HepG2 (cell line): Measurements from ENCODE around the gene B3GNT9. TPM values are rescaled to one million over a fixed set of nuclear protein-coding genes. Genes with fewer than 3 reads are reported as not detected.

ENCODE experiments used
- ATF7 ChIP-seq, 2 experiments: fragments of 450-650 bp in 1 of 2; sonication (generic) in 1 of 2; formaldehyde crosslinking in 1 of 2; IDR thresholded peaks; 2 replicates each; pipeline versions ENCODE4 v1.4.0 to v1.6.1; 2016 to 2020; ENCODE audit warnings: antibody characterized with exemption in 1 of 2, mild to moderate bottlenecking in 1 of 2, missing genetic modification reagents in 1 of 2
- ATM ChIP-seq: fragments of 450-650 bp; IDR thresholded peaks from 2 replicates; pipeline ENCODE4 v1.7.1; 2017; ENCODE audit warnings: mild to moderate bottlenecking, borderline replicate concordance
- BHLHE40 ChIP-seq: IDR thresholded peaks from 2 replicates; pipeline ENCODE4 v1.6.1; 2011; ENCODE audit warnings: low read length, improper control_type of control experiment
- DR1 ChIP-seq: sonication (generic); formaldehyde crosslinking; IDR thresholded peaks from 2 replicates; pipeline ENCODE4 v1.8.0; 2021; ENCODE audit warnings: mild to moderate bottlenecking, missing genetic modification reagents, inconsistent platforms
- FOXP1 ChIP-seq, 2 experiments: fragments of 450-650 bp in 1 of 2; IDR thresholded peaks; 2 replicates each; pipeline ENCODE4 v1.6.1; 2017 to 2018; ENCODE audit warnings: antibody characterized with exemption in 1 of 2
- GRHL1 ChIP-seq: sonication (generic); formaldehyde crosslinking; conservative IDR thresholded peaks from 2 replicates; pipeline ENCODE4 v1.8.0; 2022; ENCODE audit warnings: missing genetic modification reagents
- IKZF4 ChIP-seq: sonication (generic); formaldehyde crosslinking; IDR thresholded peaks from 2 replicates; pipeline ENCODE4 v1.5.1; 2020; ENCODE audit warnings: borderline replicate concordance, mild to moderate bottlenecking, low read depth, missing genetic modification reagents; ENCODE audit errors: not compliant biosample characterization
- KLF15 ChIP-seq: sonication (generic); formaldehyde crosslinking; IDR thresholded peaks from 2 replicates; pipeline ENCODE4 v1.8.1; 2023; ENCODE audit warnings: borderline replicate concordance, mild to moderate bottlenecking, inconsistent platforms, missing genetic modification reagents, mixed read lengths
- SNAI1 ChIP-seq: sonication (generic); formaldehyde crosslinking; IDR thresholded peaks from 2 replicates; pipeline ENCODE4 v1.5.0; 2020; ENCODE audit warnings: mild to moderate bottlenecking, missing genetic modification reagents, borderline replicate concordance
- SOX6 ChIP-seq, 2 experiments: fragments of 450-650 bp in 1 of 2; sonication (generic) in 1 of 2; formaldehyde crosslinking in 1 of 2; IDR thresholded peaks; 2 replicates each; pipeline versions ENCODE4 v1.4.0 to v1.6.1; 2017 to 2020; ENCODE audit warnings: antibody characterized with exemption in 1 of 2, mild to moderate bottlenecking in 1 of 2, missing genetic modification reagents in 1 of 2
- TMF1 ChIP-seq: sonication (generic); formaldehyde crosslinking; IDR thresholded peaks from 2 replicates; pipeline ENCODE4 v1.8.1; 2022; ENCODE audit warnings: low read depth, missing genetic modification reagents
- TOE1 ChIP-seq: sonication (generic); formaldehyde crosslinking; IDR thresholded peaks from 2 replicates; pipeline ENCODE4 v1.4.0; 2020; ENCODE audit warnings: mild to moderate bottlenecking, missing genetic modification reagents
- TRAFD1 ChIP-seq: sonication (generic); formaldehyde crosslinking; IDR thresholded peaks from 2 replicates; pipeline ENCODE4 v1.5.1; 2020; ENCODE audit warnings: missing genetic modification reagents, mild to moderate bottlenecking, borderline replicate concordance
- TRIM24 ChIP-seq: sonication (generic); formaldehyde crosslinking; IDR thresholded peaks from 2 replicates; pipeline ENCODE4 v1.8.0; 2022; ENCODE audit warnings: mild to moderate bottlenecking, missing genetic modification reagents
- ZFP91 ChIP-seq: sonication (generic); formaldehyde crosslinking; IDR thresholded peaks from 2 replicates; pipeline ENCODE4 v1.9.0; 2022; ENCODE audit warnings: missing genetic modification reagents, mild to moderate bottlenecking, borderline replicate concordance
- ZNF496 ChIP-seq: sonication (generic); formaldehyde crosslinking; IDR thresholded peaks from 2 replicates; pipeline ENCODE4 v1.8.1; 2023; ENCODE audit warnings: mild to moderate bottlenecking, moderate library complexity, missing genetic modification reagents; ENCODE audit not compliant: insufficient replicate concordance
- ZNF713 ChIP-seq: sonication (generic); formaldehyde crosslinking; IDR thresholded peaks from 2 replicates; pipeline ENCODE4 v1.4.0; 2020; ENCODE audit warnings: mild to moderate bottlenecking, missing genetic modification reagents
- ZNF737 ChIP-seq: sonication (generic); formaldehyde crosslinking; IDR thresholded peaks from 2 replicates; pipeline ENCODE4 v1.5.0; 2020; ENCODE audit warnings: missing genetic modification reagents, mild to moderate bottlenecking, borderline replicate concordance
- ZNF782 ChIP-seq: sonication (generic); formaldehyde crosslinking; IDR thresholded peaks from 2 replicates; pipeline ENCODE4 v1.4.0; 2020; ENCODE audit warnings: missing genetic modification reagents, mild to moderate bottlenecking, borderline replicate concordance
- polyA plus RNA-seq, 8 experiments: library from polyadenylated mRNA; depleted of rRNA in 3 of 8; stranded (reverse) in 7 of 8; unstranded in 1 of 8; fragments of >200 nt; fragmentation: Illumina TruSeq in 4 of 8; extraction: Trizol in 4 of 8; gene quantifications; 2 replicates each; pipeline versions ENCODE4 v1.2.1 to v1.2.3, GENCODE V29; 2011 to 2016; ENCODE audit warnings: low read depth in 4 of 8, missing spikeins in 1 of 8, mixed read lengths in 1 of 8; ENCODE audit not compliant: insufficient read depth in 1 of 8
- total RNA-seq, 5 experiments: library from RNA; depleted of rRNA; stranded (reverse); fragments of >200 nt; fragmentation: Illumina TruSeq; extraction: Trizol; gene quantifications; 2 replicates each; pipeline ENCODE4 v1.2.3, GENCODE V29; 2016; ENCODE audit warnings: low read depth in 1 of 5
- TF ChIP-seq, protein P1 (sequence below): sonication (generic); formaldehyde crosslinking; IDR thresholded peaks from 2 replicates; pipeline ENCODE4 v1.4.0; 2020; ENCODE audit warnings: mild to moderate bottlenecking, missing genetic modification reagents

Gene B3GNT9
- total and polyA plus RNA-seq, 2 of the 13 experiments (the other 11 are each of a cell fraction or from before 2014, with no cell fraction given), result 1.5 to 3.1 TPM

DNA sequence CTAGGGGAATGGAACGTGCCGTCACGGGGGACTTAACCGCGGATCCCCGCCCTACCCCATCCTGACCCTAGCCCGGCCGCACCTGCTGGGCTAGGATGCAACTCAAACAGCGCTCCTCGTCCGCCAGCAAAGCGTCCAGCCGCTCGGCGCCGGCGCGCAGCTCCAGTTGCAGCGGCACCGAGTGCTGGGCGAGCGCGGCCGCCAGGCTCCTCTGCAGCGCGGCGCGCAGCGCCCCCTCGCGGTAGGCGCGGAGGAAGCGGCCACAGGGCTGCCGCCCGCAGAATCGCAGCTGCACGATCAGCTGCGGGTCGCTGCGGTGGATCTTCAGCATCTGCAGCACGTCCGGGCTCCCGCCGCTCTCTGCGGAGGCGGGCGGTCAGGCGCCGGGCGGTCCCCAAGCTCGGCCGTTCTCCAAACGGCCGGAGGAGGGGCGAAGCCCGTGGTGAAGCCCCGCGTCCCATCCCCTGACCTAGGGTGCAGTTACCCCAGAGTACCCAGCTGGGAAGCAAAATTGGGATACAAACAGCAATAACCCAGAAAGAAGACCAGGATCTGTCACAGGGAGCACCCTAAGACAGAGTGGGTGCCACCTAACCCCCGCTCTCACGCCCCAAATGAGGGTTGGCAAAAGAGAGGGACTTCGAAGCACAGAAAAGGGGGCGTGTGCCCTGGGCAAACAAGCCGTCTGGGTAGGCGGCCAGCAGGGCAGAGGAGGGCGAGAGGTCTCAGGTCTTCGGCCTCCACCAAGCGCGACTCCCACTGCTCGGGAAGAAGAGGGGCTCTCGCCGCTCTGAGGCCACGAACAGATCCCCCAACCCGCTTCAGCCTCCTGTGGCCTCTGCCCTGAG is 4.7 kb upstream of the B3GNT9 start (continued):
- TF ChIP-seq, protein P1, sequence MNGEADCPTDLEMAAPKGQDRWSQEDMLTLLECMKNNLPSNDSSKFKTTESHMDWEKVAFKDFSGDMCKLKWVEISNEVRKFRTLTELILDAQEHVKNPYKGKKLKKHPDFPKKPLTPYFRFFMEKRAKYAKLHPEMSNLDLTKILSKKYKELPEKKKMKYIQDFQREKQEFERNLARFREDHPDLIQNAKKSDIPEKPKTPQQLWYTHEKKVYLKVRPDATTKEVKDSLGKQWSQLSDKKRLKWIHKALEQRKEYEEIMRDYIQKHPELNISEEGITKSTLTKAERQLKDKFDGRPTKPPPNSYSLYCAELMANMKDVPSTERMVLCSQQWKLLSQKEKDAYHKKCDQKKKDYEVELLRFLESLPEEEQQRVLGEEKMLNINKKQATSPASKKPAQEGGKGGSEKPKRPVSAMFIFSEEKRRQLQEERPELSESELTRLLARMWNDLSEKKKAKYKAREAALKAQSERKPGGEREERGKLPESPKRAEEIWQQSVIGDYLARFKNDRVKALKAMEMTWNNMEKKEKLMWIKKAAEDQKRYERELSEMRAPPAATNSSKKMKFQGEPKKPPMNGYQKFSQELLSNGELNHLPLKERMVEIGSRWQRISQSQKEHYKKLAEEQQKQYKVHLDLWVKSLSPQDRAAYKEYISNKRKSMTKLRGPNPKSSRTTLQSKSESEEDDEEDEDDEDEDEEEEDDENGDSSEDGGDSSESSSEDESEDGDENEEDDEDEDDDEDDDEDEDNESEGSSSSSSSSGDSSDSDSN (CRISPR knock-in tag), result peak; percentile 81; the same call in 1 of the 2 replicates
- TF ChIP-seq ZFP91 (CRISPR knock-in tag) (peak; percentile 89), TMF1 (CRISPR knock-in tag) (no peak), BHLHE40 (peak; percentile 69), IKZF4 (CRISPR knock-in tag) (no peak), ZNF713 (no peak), GRHL1 (CRISPR knock-in tag) (no peak), ZNF737 (CRISPR knock-in tag) (no peak), ZNF496 (CRISPR knock-in tag) (no peak), KLF15 (CRISPR knock-in tag) (no peak), DR1 (CRISPR knock-in tag) (peak; percentile 18; the same call in 1 of the 2 replicates), ATM (no peak), SOX6 (IDR thresholded peaks at IDR 0.05) (no peak), SOX6 (CRISPR knock-in tag; IDR thresholded peaks at IDR 0.05) (peak; percentile 15; the same call in 1 of the 2 replicates), TRAFD1 (CRISPR knock-in tag) (no peak), SNAI1 (CRISPR knock-in tag) (no peak), FOXP1 (IDR thresholded peaks at IDR 0.05) (no peak), FOXP1 (CRISPR knock-in tag; IDR thresholded peaks at IDR 0.05) (no peak), ZNF782 (peak; percentile 68; the same call in 1 of the 2 replicates), TOE1 (CRISPR knock-in tag) (no peak), TRIM24 (CRISPR knock-in tag) (no peak), ATF7 (IDR thresholded peaks at IDR 0.05) (no peak), ATF7 (CRISPR knock-in tag; IDR thresholded peaks at IDR 0.05) (no peak)
